ENCODE results near the gene MLF2.

GRCh38 chr12:6724409-6724797 is 28.5 kb downstream of the MLF2 start:
- TF ChIP-seq CTCF (IDR thresholded peaks at IDR 0.05), result no peak
- TF ChIP-seq POLR2A (IDR thresholded peaks at IDR 0.05), result no peak
